GM12878 (cell line): ENCODE measurements around the gene KCND3. TPM values are rescaled to one million over a fixed set of nuclear protein-coding genes. Genes with fewer than 3 reads are reported as not detected.

Experiments used
- ATAC-seq: fragments of 200-7000 bp; cut with Tn5 transposase; 3 replicates; pipeline ENCODE4 v1.9.1; 2020; ENCODE audit warnings: mild to moderate bottlenecking, moderate library complexity
- BruUV-seq: library from RNA; stranded (reverse); fragments of 400-500 nt; replicated peaks from 2 replicates; lab custom pipeline; 2021; lab: Mats Ljungman, UMichigan
- CTCF ChIA-PET: fragments of 300-600 bp; sonication (Branson Sonifier 250); formaldehyde crosslinking; extraction: SDS; loops from one replicate; lab custom pipeline; 2021; ENCODE audit warnings: inconsistent platforms; lab: Yijun Ruan, JAX
- POLR2A ChIA-PET: fragments of 350-600 bp; formaldehyde crosslinking; extraction: SDS; loops from one replicate; lab custom pipeline; 2021; ENCODE audit warnings: inconsistent platforms; lab: Charles Lee
- RAD21 ChIA-PET: fragments of 300-600 bp; sonication (Branson Sonifier 250); formaldehyde crosslinking; loops from one replicate; lab custom pipeline; 2023; ENCODE audit warnings: antibody characterized with exemption; ENCODE audit not compliant: unreplicated experiment; lab: Charles Lee
- SMC1A ChIA-PET: fragments of 300-600 bp; sonication (Branson Sonifier 250); formaldehyde crosslinking; loops from one replicate; lab custom pipeline; 2023; ENCODE audit not compliant: unreplicated experiment, uncharacterized antibody; lab: Charles Lee
- DNase-seq: peaks from one replicate; pipeline ENCODE4 v3.0.0-alpha.2; 2011; ENCODE audit warnings: low read depth, low spot score
- FAIRE-seq: peaks from 3 replicates; lab custom pipeline; 2011; peaks lifted over from hg19 to GRCh38; lab: Jason Lieb, UNC
- H2AFZ ChIP-seq: 2 replicates; pipeline ENCODE4 v1.6.0; 2011; ENCODE audit warnings: low read depth, low read length, control low read depth; ENCODE audit not compliant: control insufficient read depth
- H3K27ac ChIP-seq: 2 replicates; pipeline ENCODE4 v1.5.1; 2011; ENCODE audit warnings: control low read depth; ENCODE audit not compliant: control insufficient read depth, insufficient read depth
- H3K27me3 ChIP-seq, 2 experiments: replicated peaks in 1 of 2; 2 replicates each; pipeline versions ENCODE4 v1.6.0 to v1.6.1; 2011; ENCODE audit warnings: low read length in 1 of 2; ENCODE audit not compliant: control insufficient read depth in 2 of 2, insufficient read depth in 2 of 2
- H3K36me3 ChIP-seq, 2 experiments: 2 replicates each; pipeline ENCODE4 v1.5.1; 2011; ENCODE audit warnings: low read length in 1 of 2; ENCODE audit not compliant: control insufficient read depth in 2 of 2, insufficient read depth in 2 of 2
- H3K4me1 ChIP-seq: 2 replicates; pipeline ENCODE4 v1.6.1; 2011; ENCODE audit warnings: mild to moderate bottlenecking, low read length, moderate library complexity, mixed read lengths; ENCODE audit not compliant: control insufficient read depth, insufficient read depth
- H3K4me2 ChIP-seq: 2 replicates; pipeline ENCODE4 v1.6.0; 2011; ENCODE audit warnings: control low read depth; ENCODE audit not compliant: control insufficient read depth, insufficient read depth
- H3K4me3 ChIP-seq: fragments of 200-600 bp; sonication (generic); 2 replicates; pipeline ENCODE4 v1.5.1; 2016
- H3K79me2 ChIP-seq: 2 replicates; pipeline ENCODE4 v1.6.0; 2011; ENCODE audit warnings: low read length; ENCODE audit not compliant: control insufficient read depth, insufficient read depth
- H3K9ac ChIP-seq: 2 replicates; pipeline ENCODE4 v1.8.0; 2011; ENCODE audit warnings: low read length, control low read depth, mixed read lengths; ENCODE audit not compliant: control insufficient read depth, insufficient read depth
- H3K9me3 ChIP-seq: replicated peaks from 3 replicates; pipeline ENCODE4 v1.5.1; 2011; ENCODE audit warnings: mild to moderate bottlenecking, low read length; ENCODE audit not compliant: control insufficient read depth, insufficient read depth
- H4K20me1 ChIP-seq: 2 replicates; pipeline ENCODE4 v1.6.0; 2011; ENCODE audit not compliant: control insufficient read depth, insufficient read depth
- BMI1 ChIP-seq: fragments of 450-650 bp; IDR thresholded peaks from 2 replicates; pipeline ENCODE4 v1.6.1; 2016; ENCODE audit warnings: mild to moderate bottlenecking, moderate library complexity, borderline replicate concordance
- CBX3 ChIP-seq: fragments of 200-600 bp; sonication (generic); IDR thresholded peaks from 2 replicates; pipeline ENCODE4 v1.6.1; 2016; ENCODE audit warnings: low read depth, borderline replicate concordance
- EP300 ChIP-seq, 2 experiments: fragments of 150-350 bp in 1 of 2; IDR thresholded peaks; 2 replicates each; pipeline ENCODE4 v1.6.1; 2011 to 2012; ENCODE audit warnings: low read depth in 2 of 2, low read length in 2 of 2, borderline replicate concordance in 1 of 2, improper control_type of control experiment in 1 of 2, inconsistent platforms in 1 of 2; ENCODE audit not compliant: control insufficient read depth in 1 of 2
- HCFC1 ChIP-seq: fragments of 150-350 bp; IDR thresholded peaks from 2 replicates; pipeline ENCODE4 v1.6.1; 2014; ENCODE audit warnings: low read length
- IRF4 ChIP-seq: IDR thresholded peaks from 2 replicates; pipeline ENCODE4 v1.6.1; 2011; ENCODE audit warnings: low read depth, low read length
- KDM1A ChIP-seq: fragments of 200-600 bp; sonication (generic); IDR thresholded peaks from 2 replicates; pipeline ENCODE4 v1.6.1; 2016; ENCODE audit warnings: borderline replicate concordance
- NFYA ChIP-seq: IDR thresholded peaks from 2 replicates; pipeline ENCODE4 v1.6.1; 2011; ENCODE audit warnings: low read depth, mild to moderate bottlenecking, low read length, improper control_type of control experiment, borderline replicate concordance
- NRF1 ChIP-seq: conservative IDR thresholded peaks from 2 replicates; pipeline ENCODE4 v1.6.1; 2011; ENCODE audit warnings: mild to moderate bottlenecking, low read depth, low read length, improper control_type of control experiment
- POLR2AphosphoS5 ChIP-seq: IDR thresholded peaks from 2 replicates; pipeline ENCODE4 v1.6.1; 2011; ENCODE audit warnings: mild to moderate bottlenecking, low read length, inconsistent platforms
- SIX5 ChIP-seq: IDR thresholded peaks from 2 replicates; pipeline ENCODE4 v1.6.1; 2011; ENCODE audit warnings: mild to moderate bottlenecking, low read depth, low read length, moderate library complexity; ENCODE audit not compliant: severe bottlenecking
- SMAD5 ChIP-seq: IDR thresholded peaks from 2 replicates; pipeline ENCODE4 v1.6.1; 2016; ENCODE audit warnings: antibody characterized with exemption, low read depth
- ZNF384 ChIP-seq: IDR thresholded peaks from 2 replicates; pipeline ENCODE4 v1.6.1; 2012; ENCODE audit warnings: low read depth, mild to moderate bottlenecking, low read length, improper control_type of control experiment, borderline replicate concordance
- ZZZ3 ChIP-seq: IDR thresholded peaks from 2 replicates; pipeline ENCODE4 v1.6.1; 2011; ENCODE audit warnings: low read depth; ENCODE audit not compliant: control insufficient read depth, insufficient read length
- WGBS: methylation state at CpG from one replicate; pipeline ENCODE4 v1.1.6; 2016; ENCODE audit warnings: low lambda C conversion rate; ENCODE audit not compliant: insufficient replicate concordance, insufficient coverage; ENCODE audit errors: missing lambda C conversion rate; 5-methylcytosine and 5-hydroxymethylcytosine counted together
- in situ Hi-C: fragments of 300-500 bp; cut with MboI; formaldehyde crosslinking; loops from 9 replicates; pipeline ENCODE4 v1.14.3; 2018; ENCODE audit warnings: mixed read lengths
- intact Hi-C: fragments of 100-400 bp; cut with micrococcal nuclease; formaldehyde crosslinking; loops from one replicate; pipeline ENCODE4 v1.14.2; 2022; ENCODE audit not compliant: unreplicated experiment
- polyA plus RNA-seq, 11 experiments: library from polyadenylated mRNA; depleted of rRNA in 4 of 11; unstranded in 6 of 11; stranded (reverse) in 5 of 11; fragments of >200 nt; fragmentation: Nextera tagmentation in 4 of 11; fragmentation: Illumina TruSeq in 1 of 11; extraction: Ambion mirVana in 4 of 11; extraction: Trizol in 1 of 11; gene quantifications; 1 replicate in 1 of 11; 2 replicates in 10 of 11; pipeline versions ENCODE4 v1.2.1 to v1.2.3, GENCODE V29; 2011 to 2016; ENCODE audit warnings: inconsistent platforms in 2 of 11, missing spikeins in 2 of 11, low read depth in 1 of 11
- total RNA-seq, 4 experiments: library from RNA; depleted of rRNA in 3 of 4; stranded (reverse); fragments of >200 nt in 3 of 4; fragmentation: Illumina TruSeq in 1 of 4; extraction: Trizol in 1 of 4; gene quantifications; 2 replicates each; pipeline versions ENCODE4 v1.2.1 to v1.2.3, GENCODE V29; 2013 to 2021

Gene KCND3
- total and polyA plus RNA-seq, 10 of the 15 experiments (the other 5 are each of a cell fraction or from before 2014, with no cell fraction given): 0.02 TPM; not detected in 9

GRCh38 chr1:111875640-111876039, 113.8 kb downstream of the KCND3 start:
- in situ Hi-C loops (no loop called here), intact Hi-C loops (no loop called here)
- Histone ChIP-seq H3K36me3 (no peaks in the 10 kb centered on the region), H3K9ac (no peak overlapping the region), H3K79me2 (no peaks in the 10 kb centered on the region), H3K4me1 (no peaks in the 10 kb centered on the region), H3K4me2 (no peak overlapping the region), H3K4me3 (no peak overlapping the region), H2AFZ (no peak overlapping the region), H3K9me3 (no peaks in the 10 kb centered on the region), H4K20me1 (no peaks in the 10 kb centered on the region), H3K27ac (no peak overlapping the region), H3K27me3 (peaks cover 0 to 6% of the 10 kb centered on the region in 2 experiments)
- no peak for FAIRE-seq
- ATAC-seq: no peak
- no TSS peak for BruUV-seq
- ChIA-PET RAD21 (no interaction called here), CTCF (no interaction called here), SMC1A (no interaction called here), POLR2A (no interaction called here)
- no peak for DNase-seq
- no peak for TF ChIP-seq KDM1A
- TF ChIP-seq CBX3: no peak
- TF ChIP-seq ZZZ3: no peak
- TF ChIP-seq POLR2AphosphoS5: no peak
- no peak for TF ChIP-seq BMI1
- no peak for TF ChIP-seq ZNF384
- no peak for TF ChIP-seq IRF4
- no peak for TF ChIP-seq SMAD5
- no peak for TF ChIP-seq SIX5
- TF ChIP-seq NRF1: no peak
- no peak for TF ChIP-seq EP300 (IDR thresholded peaks at IDR 0.05; ENCODE audit: borderline replicate concordance in 1 of 2, control insufficient read depth in 1 of 2, low read depth in 2 of 2, low read length in 2 of 2)
- no peak for TF ChIP-seq HCFC1
- no peak for TF ChIP-seq NFYA
- WGBS: 26% methylated on average over 3 of the region's 3 CpGs
